Measurements from ENCODE around the gene ERCC6L2. TPM values are rescaled to one million over a fixed set of nuclear protein-coding genes. Genes with fewer than 3 reads are reported as not detected.

The ERCC6L2 gene
- total and polyA plus RNA-seq, 2 of the 8 experiments (the other 6 are each of a cell fraction or from before 2014, with no cell fraction given) = 9.8 to 50.0 TPM

DNA sequence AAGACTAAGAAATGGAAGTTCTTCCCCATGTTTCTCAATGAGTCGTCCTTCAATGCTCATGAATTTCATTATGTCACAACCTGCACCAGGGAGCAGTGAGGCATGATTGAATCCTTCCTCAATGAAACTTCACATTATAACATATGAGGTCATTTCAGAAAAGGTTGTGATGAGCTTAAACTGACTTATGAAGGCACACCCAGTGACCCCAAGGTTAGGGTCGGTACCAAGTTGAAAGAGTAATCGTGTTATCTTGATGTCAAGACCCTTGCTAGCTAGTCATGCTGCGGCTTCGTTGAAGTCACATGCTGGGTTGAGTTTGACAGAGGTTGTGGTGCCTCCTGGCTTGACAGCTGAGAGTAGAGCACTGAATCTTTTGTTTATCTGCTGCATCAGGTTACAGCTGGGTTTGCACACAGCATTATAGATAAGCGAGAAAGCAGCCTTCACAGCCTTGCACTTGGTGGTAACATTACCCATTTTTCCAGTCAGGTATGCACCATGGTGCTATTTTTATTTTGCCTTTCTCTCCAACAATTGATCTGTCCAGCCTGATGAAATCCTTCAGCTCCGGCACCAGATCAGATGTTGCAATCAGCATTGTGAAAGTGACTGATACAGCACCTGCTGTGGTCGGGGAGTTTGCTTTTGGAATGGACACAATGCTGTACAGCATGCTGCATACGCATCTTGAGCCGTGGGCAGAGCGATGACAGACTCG is 133.2 kb downstream of the ERCC6L2 start (continued):
- TF ChIP-seq, protein P1, sequence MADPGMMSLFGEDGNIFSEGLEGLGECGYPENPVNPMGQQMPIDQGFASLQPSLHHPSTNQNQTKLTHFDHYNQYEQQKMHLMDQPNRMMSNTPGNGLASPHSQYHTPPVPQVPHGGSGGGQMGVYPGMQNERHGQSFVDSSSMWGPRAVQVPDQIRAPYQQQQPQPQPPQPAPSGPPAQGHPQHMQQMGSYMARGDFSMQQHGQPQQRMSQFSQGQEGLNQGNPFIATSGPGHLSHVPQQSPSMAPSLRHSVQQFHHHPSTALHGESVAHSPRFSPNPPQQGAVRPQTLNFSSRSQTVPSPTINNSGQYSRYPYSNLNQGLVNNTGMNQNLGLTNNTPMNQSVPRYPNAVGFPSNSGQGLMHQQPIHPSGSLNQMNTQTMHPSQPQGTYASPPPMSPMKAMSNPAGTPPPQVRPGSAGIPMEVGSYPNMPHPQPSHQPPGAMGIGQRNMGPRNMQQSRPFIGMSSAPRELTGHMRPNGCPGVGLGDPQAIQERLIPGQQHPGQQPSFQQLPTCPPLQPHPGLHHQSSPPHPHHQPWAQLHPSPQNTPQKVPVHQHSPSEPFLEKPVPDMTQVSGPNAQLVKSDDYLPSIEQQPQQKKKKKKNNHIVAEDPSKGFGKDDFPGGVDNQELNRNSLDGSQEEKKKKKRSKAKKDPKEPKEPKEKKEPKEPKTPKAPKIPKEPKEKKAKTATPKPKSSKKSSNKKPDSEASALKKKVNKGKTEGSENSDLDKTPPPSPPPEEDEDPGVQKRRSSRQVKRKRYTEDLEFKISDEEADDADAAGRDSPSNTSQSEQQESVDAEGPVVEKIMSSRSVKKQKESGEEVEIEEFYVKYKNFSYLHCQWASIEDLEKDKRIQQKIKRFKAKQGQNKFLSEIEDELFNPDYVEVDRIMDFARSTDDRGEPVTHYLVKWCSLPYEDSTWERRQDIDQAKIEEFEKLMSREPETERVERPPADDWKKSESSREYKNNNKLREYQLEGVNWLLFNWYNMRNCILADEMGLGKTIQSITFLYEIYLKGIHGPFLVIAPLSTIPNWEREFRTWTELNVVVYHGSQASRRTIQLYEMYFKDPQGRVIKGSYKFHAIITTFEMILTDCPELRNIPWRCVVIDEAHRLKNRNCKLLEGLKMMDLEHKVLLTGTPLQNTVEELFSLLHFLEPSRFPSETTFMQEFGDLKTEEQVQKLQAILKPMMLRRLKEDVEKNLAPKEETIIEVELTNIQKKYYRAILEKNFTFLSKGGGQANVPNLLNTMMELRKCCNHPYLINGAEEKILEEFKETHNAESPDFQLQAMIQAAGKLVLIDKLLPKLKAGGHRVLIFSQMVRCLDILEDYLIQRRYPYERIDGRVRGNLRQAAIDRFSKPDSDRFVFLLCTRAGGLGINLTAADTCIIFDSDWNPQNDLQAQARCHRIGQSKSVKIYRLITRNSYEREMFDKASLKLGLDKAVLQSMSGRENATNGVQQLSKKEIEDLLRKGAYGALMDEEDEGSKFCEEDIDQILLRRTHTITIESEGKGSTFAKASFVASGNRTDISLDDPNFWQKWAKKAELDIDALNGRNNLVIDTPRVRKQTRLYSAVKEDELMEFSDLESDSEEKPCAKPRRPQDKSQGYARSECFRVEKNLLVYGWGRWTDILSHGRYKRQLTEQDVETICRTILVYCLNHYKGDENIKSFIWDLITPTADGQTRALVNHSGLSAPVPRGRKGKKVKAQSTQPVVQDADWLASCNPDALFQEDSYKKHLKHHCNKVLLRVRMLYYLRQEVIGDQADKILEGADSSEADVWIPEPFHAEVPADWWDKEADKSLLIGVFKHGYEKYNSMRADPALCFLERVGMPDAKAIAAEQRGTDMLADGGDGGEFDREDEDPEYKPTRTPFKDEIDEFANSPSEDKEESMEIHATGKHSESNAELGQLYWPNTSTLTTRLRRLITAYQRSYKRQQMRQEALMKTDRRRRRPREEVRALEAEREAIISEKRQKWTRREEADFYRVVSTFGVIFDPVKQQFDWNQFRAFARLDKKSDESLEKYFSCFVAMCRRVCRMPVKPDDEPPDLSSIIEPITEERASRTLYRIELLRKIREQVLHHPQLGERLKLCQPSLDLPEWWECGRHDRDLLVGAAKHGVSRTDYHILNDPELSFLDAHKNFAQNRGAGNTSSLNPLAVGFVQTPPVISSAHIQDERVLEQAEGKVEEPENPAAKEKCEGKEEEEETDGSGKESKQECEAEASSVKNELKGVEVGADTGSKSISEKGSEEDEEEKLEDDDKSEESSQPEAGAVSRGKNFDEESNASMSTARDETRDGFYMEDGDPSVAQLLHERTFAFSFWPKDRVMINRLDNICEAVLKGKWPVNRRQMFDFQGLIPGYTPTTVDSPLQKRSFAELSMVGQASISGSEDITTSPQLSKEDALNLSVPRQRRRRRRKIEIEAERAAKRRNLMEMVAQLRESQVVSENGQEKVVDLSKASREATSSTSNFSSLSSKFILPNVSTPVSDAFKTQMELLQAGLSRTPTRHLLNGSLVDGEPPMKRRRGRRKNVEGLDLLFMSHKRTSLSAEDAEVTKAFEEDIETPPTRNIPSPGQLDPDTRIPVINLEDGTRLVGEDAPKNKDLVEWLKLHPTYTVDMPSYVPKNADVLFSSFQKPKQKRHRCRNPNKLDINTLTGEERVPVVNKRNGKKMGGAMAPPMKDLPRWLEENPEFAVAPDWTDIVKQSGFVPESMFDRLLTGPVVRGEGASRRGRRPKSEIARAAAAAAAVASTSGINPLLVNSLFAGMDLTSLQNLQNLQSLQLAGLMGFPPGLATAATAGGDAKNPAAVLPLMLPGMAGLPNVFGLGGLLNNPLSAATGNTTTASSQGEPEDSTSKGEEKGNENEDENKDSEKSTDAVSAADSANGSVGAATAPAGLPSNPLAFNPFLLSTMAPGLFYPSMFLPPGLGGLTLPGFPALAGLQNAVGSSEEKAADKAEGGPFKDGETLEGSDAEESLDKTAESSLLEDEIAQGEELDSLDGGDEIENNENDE (IDR thresholded peaks at IDR 0.05; ENCODE audit: insufficient replicate concordance, low read length) = no peak
- TF ChIP-seq GTF2F1 (IDR thresholded peaks at IDR 0.05; ENCODE audit: borderline replicate concordance, low read depth, low read length) (no peak), EP300 (IDR thresholded peaks at IDR 0.05; ENCODE audit: borderline replicate concordance in 1 of 2, low read depth in 2 of 2, low read length in 2 of 2) (no peak), SIRT6 (IDR thresholded peaks at IDR 0.05; ENCODE audit: low read length) (no peak), RAD21 (IDR thresholded peaks at IDR 0.05 in 1 of 2, conservative IDR thresholded peaks at IDR 0.05 in 1 of 2; ENCODE audit: low read depth in 2 of 2, low read length in 2 of 2) (no peak), FOSL1 (IDR thresholded peaks at IDR 0.05; ENCODE audit: insufficient read depth, low read depth, low read length) (no peak)
